K562 (cell line): Measurements from ENCODE around the gene LTB4R2. TPM values are rescaled to one million over a fixed set of nuclear protein-coding genes. Genes with fewer than 3 reads are reported as not detected.
A peak's percentile ranks its signal among the peaks of the same experiment; 100 is the strongest.

ENCODE experiments used
- CBFA2T3 ChIP-seq: fragments of 450-650 bp; IDR thresholded peaks from 2 replicates; pipeline ENCODE4 v1.6.1; 2017
- KAT2B ChIP-seq: IDR thresholded peaks from one replicate; pipeline ENCODE4 v1.6.1; 2012; ENCODE audit warnings: low read depth, mild to moderate bottlenecking, control low read depth, inconsistent platforms, low read length, moderate library complexity
- MECOM ChIP-seq: fragments of 250-450 bp; sonication (Bioruptor Pico); IDR thresholded peaks from 2 replicates; pipeline ENCODE4 v1.8.0; 2022; ENCODE audit warnings: inconsistent platforms
- NUFIP1 ChIP-seq: fragments of 450-650 bp; IDR thresholded peaks from 2 replicates; pipeline ENCODE4 v1.6.1; 2018; ENCODE audit not compliant: partially characterized antibody
- RBBP5 ChIP-seq: fragments of 200-600 bp; sonication (generic); IDR thresholded peaks from 2 replicates; pipeline ENCODE4 v1.6.1; 2012; ENCODE audit warnings: borderline replicate concordance, mild to moderate bottlenecking, low read length, control low read depth, inconsistent platforms; ENCODE audit not compliant: insufficient read depth, poor library complexity, severe bottlenecking
- SAFB2 ChIP-seq: fragments of 200-400 bp; formaldehyde crosslinking; IDR thresholded peaks from 2 replicates; pipeline ENCODE4 v1.6.1; 2018; ENCODE audit warnings: borderline replicate concordance, low read length, low read depth, moderate library complexity; ENCODE audit not compliant: severe bottlenecking
- ZNF431 ChIP-seq: sonication (generic); formaldehyde crosslinking; IDR thresholded peaks from 2 replicates; pipeline ENCODE4 v1.8.0; 2022; ENCODE audit warnings: mild to moderate bottlenecking, missing genetic modification reagents
- polyA plus RNA-seq, 8 experiments: library from polyadenylated mRNA; depleted of rRNA in 4 of 8; stranded (reverse) in 5 of 8; unstranded in 3 of 8; fragments of >200 nt; fragmentation: Nextera tagmentation in 2 of 8; fragmentation: Illumina TruSeq in 1 of 8; extraction: Ambion mirVana in 2 of 8; extraction: Trizol in 1 of 8; gene quantifications; 2 replicates each; pipeline versions ENCODE4 v1.2.1 to v1.2.3, GENCODE V29; 2011 to 2014; ENCODE audit warnings: inconsistent platforms in 1 of 8, missing spikeins in 1 of 8
- total RNA-seq, 7 experiments: library from RNA; depleted of rRNA in 6 of 7; stranded (reverse); fragments of >200 nt in 6 of 7; fragmentation: Illumina TruSeq in 2 of 7; extraction: Trizol in 2 of 7; gene quantifications; 2 replicates each; pipeline versions ENCODE4 v1.2.1 to v1.2.3, GENCODE V29; 2011 to 2021; ENCODE audit warnings: low replicate concordance in 1 of 7
- TF ChIP-seq, protein P1 (sequence below): sonication (generic); formaldehyde crosslinking; IDR thresholded peaks from 2 replicates; pipeline ENCODE4 v1.8.1; 2023; ENCODE audit warnings: mild to moderate bottlenecking, missing genetic modification reagents
- TF ChIP-seq, protein P2 (sequence below): fragments of 200-800 bp; sonication (Bioruptor generic); IDR thresholded peaks from 2 replicates; pipeline ENCODE4 v1.6.1; 2016; ENCODE audit warnings: missing genetic modification characterization, missing compliant biosample characterization
- TF ChIP-seq, protein P3 (sequence below): fragments of 450-650 bp; IDR thresholded peaks from one replicate; pipeline ENCODE4 v1.6.1; 2018; ENCODE audit warnings: mild to moderate bottlenecking, moderate library complexity; ENCODE audit not compliant: partially characterized antibody
- TF ChIP-seq, protein P4 (sequence below): sonication (generic); formaldehyde crosslinking; IDR thresholded peaks from 2 replicates; pipeline ENCODE4 v1.8.1; 2023; ENCODE audit warnings: mild to moderate bottlenecking, missing genetic modification reagents
- TF ChIP-seq, protein P5 (sequence below): fragments of 450-650 bp; IDR thresholded peaks from 2 replicates; pipeline ENCODE4 v1.6.1; 2018; ENCODE audit warnings: mild to moderate bottlenecking, low read depth; ENCODE audit not compliant: partially characterized antibody

LTB4R2 gene
- total and polyA plus RNA-seq, 9 of the 15 experiments (the other 6 are each of a cell fraction or from before 2014, with no cell fraction given) = 0.03 to 11.6 (median 2.8) TPM; not detected in 1

DNA sequence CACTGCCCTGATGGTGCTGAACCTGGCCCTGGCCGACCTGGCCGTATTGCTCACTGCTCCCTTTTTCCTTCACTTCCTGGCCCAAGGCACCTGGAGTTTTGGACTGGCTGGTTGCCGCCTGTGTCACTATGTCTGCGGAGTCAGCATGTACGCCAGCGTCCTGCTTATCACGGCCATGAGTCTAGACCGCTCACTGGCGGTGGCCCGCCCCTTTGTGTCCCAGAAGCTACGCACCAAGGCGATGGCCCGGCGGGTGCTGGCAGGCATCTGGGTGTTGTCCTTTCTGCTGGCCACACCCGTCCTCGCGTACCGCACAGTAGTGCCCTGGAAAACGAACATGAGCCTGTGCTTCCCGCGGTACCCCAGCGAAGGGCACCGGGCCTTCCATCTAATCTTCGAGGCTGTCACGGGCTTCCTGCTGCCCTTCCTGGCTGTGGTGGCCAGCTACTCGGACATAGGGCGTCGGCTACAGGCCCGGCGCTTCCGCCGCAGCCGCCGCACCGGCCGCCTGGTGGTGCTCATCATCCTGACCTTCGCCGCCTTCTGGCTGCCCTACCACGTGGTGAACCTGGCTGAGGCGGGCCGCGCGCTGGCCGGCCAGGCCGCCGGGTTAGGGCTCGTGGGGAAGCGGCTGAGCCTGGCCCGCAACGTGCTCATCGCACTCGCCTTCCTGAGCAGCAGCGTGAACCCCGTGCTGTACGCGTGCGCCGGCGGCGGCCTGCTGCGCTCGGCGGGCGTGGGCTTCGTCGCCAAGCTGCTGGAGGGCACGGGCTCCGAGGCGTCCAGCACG is 6.1 kb downstream of the LTB4R2 start (continued):
- TF ChIP-seq, protein P1, sequence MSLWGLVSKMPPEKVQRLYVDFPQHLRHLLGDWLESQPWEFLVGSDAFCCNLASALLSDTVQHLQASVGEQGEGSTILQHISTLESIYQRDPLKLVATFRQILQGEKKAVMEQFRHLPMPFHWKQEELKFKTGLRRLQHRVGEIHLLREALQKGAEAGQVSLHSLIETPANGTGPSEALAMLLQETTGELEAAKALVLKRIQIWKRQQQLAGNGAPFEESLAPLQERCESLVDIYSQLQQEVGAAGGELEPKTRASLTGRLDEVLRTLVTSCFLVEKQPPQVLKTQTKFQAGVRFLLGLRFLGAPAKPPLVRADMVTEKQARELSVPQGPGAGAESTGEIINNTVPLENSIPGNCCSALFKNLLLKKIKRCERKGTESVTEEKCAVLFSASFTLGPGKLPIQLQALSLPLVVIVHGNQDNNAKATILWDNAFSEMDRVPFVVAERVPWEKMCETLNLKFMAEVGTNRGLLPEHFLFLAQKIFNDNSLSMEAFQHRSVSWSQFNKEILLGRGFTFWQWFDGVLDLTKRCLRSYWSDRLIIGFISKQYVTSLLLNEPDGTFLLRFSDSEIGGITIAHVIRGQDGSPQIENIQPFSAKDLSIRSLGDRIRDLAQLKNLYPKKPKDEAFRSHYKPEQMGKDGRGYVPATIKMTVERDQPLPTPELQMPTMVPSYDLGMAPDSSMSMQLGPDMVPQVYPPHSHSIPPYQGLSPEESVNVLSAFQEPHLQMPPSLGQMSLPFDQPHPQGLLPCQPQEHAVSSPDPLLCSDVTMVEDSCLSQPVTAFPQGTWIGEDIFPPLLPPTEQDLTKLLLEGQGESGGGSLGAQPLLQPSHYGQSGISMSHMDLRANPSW = no peak
- TF ChIP-seq CBFA2T3 = no peak
- TF ChIP-seq, protein P2, sequence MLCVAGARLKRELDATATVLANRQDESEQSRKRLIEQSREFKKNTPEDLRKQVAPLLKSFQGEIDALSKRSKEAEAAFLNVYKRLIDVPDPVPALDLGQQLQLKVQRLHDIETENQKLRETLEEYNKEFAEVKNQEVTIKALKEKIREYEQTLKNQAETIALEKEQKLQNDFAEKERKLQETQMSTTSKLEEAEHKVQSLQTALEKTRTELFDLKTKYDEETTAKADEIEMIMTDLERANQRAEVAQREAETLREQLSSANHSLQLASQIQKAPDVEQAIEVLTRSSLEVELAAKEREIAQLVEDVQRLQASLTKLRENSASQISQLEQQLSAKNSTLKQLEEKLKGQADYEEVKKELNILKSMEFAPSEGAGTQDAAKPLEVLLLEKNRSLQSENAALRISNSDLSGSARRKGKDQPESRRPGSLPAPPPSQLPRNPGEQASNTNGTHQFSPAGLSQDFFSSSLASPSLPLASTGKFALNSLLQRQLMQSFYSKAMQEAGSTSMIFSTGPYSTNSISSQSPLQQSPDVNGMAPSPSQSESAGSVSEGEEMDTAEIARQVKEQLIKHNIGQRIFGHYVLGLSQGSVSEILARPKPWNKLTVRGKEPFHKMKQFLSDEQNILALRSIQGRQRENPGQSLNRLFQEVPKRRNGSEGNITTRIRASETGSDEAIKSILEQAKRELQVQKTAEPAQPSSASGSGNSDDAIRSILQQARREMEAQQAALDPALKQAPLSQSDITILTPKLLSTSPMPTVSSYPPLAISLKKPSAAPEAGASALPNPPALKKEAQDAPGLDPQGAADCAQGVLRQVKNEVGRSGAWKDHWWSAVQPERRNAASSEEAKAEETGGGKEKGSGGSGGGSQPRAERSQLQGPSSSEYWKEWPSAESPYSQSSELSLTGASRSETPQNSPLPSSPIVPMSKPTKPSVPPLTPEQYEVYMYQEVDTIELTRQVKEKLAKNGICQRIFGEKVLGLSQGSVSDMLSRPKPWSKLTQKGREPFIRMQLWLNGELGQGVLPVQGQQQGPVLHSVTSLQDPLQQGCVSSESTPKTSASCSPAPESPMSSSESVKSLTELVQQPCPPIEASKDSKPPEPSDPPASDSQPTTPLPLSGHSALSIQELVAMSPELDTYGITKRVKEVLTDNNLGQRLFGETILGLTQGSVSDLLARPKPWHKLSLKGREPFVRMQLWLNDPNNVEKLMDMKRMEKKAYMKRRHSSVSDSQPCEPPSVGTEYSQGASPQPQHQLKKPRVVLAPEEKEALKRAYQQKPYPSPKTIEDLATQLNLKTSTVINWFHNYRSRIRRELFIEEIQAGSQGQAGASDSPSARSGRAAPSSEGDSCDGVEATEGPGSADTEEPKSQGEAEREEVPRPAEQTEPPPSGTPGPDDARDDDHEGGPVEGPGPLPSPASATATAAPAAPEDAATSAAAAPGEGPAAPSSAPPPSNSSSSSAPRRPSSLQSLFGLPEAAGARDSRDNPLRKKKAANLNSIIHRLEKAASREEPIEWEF (CRISPR knock-in tag) = no peak
- TF ChIP-seq MECOM = 0 out of 2 replicates have a peak, but pooled peaks have one; percentile 39
- TF ChIP-seq SAFB2 = no peak
- TF ChIP-seq, protein P3, sequence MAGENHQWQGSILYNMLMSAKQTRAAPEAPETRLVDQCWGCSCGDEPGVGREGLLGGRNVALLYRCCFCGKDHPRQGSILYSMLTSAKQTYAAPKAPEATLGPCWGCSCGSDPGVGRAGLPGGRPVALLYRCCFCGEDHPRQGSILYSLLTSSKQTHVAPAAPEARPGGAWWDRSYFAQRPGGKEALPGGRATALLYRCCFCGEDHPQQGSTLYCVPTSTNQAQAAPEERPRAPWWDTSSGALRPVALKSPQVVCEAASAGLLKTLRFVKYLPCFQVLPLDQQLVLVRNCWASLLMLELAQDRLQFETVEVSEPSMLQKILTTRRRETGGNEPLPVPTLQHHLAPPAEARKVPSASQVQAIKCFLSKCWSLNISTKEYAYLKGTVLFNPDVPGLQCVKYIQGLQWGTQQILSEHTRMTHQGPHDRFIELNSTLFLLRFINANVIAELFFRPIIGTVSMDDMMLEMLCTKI = no peak
- TF ChIP-seq, protein P4, sequence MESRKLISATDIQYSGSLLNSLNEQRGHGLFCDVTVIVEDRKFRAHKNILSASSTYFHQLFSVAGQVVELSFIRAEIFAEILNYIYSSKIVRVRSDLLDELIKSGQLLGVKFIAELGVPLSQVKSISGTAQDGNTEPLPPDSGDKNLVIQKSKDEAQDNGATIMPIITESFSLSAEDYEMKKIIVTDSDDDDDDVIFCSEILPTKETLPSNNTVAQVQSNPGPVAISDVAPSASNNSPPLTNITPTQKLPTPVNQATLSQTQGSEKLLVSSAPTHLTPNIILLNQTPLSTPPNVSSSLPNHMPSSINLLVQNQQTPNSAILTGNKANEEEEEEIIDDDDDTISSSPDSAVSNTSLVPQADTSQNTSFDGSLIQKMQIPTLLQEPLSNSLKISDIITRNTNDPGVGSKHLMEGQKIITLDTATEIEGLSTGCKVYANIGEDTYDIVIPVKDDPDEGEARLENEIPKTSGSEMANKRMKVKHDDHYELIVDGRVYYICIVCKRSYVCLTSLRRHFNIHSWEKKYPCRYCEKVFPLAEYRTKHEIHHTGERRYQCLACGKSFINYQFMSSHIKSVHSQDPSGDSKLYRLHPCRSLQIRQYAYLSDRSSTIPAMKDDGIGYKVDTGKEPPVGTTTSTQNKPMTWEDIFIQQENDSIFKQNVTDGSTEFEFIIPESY (CRISPR knock-in tag) = peak; percentile 99
- TF ChIP-seq NUFIP1 = no peak
- TF ChIP-seq RBBP5 = peak; percentile 53
- no peak for TF ChIP-seq KAT2B
- TF ChIP-seq ZNF431 (CRISPR knock-in tag) = peak; percentile 79; the same call in 1 of the 2 replicates
- TF ChIP-seq, protein P5, sequence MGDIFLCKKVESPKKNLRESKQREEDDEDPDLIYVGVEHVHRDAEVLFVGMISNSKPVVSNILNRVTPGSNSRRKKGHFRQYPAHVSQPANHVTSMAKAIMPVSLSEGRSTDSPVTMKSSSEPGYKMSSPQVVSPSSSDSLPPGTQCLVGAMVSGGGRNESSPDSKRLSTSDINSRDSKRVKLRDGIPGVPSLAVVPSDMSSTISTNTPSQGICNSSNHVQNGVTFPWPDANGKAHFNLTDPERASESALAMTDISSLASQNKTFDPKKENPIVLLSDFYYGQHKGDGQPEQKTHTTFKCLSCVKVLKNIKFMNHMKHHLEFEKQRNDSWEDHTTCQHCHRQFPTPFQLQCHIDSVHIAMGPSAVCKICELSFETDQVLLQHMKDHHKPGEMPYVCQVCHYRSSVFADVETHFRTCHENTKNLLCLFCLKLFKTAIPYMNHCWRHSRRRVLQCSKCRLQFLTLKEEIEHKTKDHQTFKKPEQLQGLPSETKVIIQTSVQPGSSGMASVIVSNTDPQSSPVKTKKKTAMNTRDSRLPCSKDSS = no peak
